Right lobe of liver (tissue), 6 donors: ENCODE measurements around the gene NFIA. TPM values are rescaled to one million over a fixed set of nuclear protein-coding genes. Genes with fewer than 3 reads are reported as not detected.

Experiments used
- ATAC-seq, 4 donors: fragments of 200-7000 bp; cut with Tn5 transposase; one replicate each; pipeline ENCODE4 v1.9.1; 2020; ENCODE audit warnings: mild to moderate bottlenecking in 4 of 4, moderate library complexity in 4 of 4
- DNase-seq, 3 donors: peaks; one replicate each; pipeline ENCODE4 v3.0.0-alpha.2; 2020
- H3K27ac ChIP-seq, 3 donors: fragments of 200-600 bp; one replicate each; pipeline ENCODE4 v1.8.0; 2022
- H3K27me3 ChIP-seq, 2 donors: fragments of 200-600 bp; one replicate each; pipeline ENCODE4 v1.8.0; 2022
- H3K36me3 ChIP-seq, 4 donors: fragments of 200-600 bp; sonication (generic) in 1 of 4; one replicate each; pipeline versions ENCODE4 v1.5.1 to v1.8.0; 2017 to 2022; ENCODE audit warnings: control low read depth in 1 of 4
- H3K4me1 ChIP-seq, 4 donors: fragments of 200-600 bp; sonication (generic) in 1 of 4; one replicate each; pipeline versions ENCODE4 v1.5.1 to v1.8.0; 2017 to 2022; ENCODE audit warnings: control low read depth in 1 of 4
- H3K4me3 ChIP-seq, 3 donors: fragments of 200-600 bp; one replicate each; pipeline ENCODE4 v1.8.0; 2022
- H3K9me3 ChIP-seq, 4 donors: fragments of 200-600 bp; sonication (generic) in 1 of 4; one replicate each; pipeline versions ENCODE4 v1.5.1 to v1.8.0; 2017 to 2022; ENCODE audit warnings: control low read depth in 1 of 4
- CTCF ChIP-seq, 4 donors: fragments of 200-600 bp in 3 of 4; fragments of 450-650 bp in 1 of 4; IDR thresholded peaks; one replicate each; pipeline versions ENCODE4 v1.5.1 to v1.8.0; 2016 to 2022; ENCODE audit warnings: antibody characterized with exemption in 4 of 4, mild to moderate bottlenecking in 2 of 4
- POLR2A ChIP-seq: fragments of 450-650 bp; IDR thresholded peaks from one replicate; pipeline ENCODE4 v1.6.1; 2017; ENCODE audit warnings: antibody characterized with exemption, mild to moderate bottlenecking
- WGBS: methylation state at CpG from one replicate; pipeline ENCODE4 v1.1.6; 2018; ENCODE audit warnings: low coverage, low lambda C conversion rate; ENCODE audit not compliant: insufficient coverage; ENCODE audit errors: missing lambda C conversion rate; 5-methylcytosine and 5-hydroxymethylcytosine counted together
- intact Hi-C, 2 donors: fragments of 100-400 bp; cut with DNase I; formaldehyde crosslinking; loops; one replicate each; pipeline versions ENCODE4 v1.11.2 to v1.14.1; 2022
- total RNA-seq, 6 experiments: library from RNA; depleted of rRNA in 2 of 6; stranded (reverse); fragments of >200 nt in 2 of 6; fragmentation: NEBNext Ultra II Directional in 3 of 6; extraction: Animal tissue kit (Norgen Biotek cat#: 25700) in 3 of 6; gene quantifications; one replicate each; pipeline versions ENCODE4 v1.1.0 to v1.2.4, GENCODE V29; 2016 to 2023
- donor health status: DM: no; HTN: yes; CAD: no.
- donor health status: DM: no; HTN: no; CAD: no.
- donor health status: DM: no; HTN: no; CAD: no.
- donor health status: DM: no; HTN: yes; CAD: no.
- donor health status: DM: no; HTN: yes; CAD: no.

The NFIA gene
- total RNA-seq, 6 experiments from 2014 or later = 36.7 to 97.2 (median 57.9) TPM

GRCh38 chr1:61259379-61260148 is 177.2 kb downstream of the NFIA start:
- peak in 3 of 4 donors; percentile 13 to 39 (median 29) for ATAC-seq
- no peaks in the 10 kb centered on the region for H3K27me3 ChIP-seq

GRCh38 chr1:61260171-61260570 is 177.8 kb downstream of the NFIA start:
- Histone ChIP-seq H3K27ac (no peak overlapping the region), H3K9me3 (no peaks in the 10 kb centered on the region), H3K4me1 (peaks cover 0 to 7% (median 0%) of the 10 kb centered on the region in 4 donors), H3K36me3 (no peaks in the 10 kb centered on the region), H3K27me3 (no peaks in the 10 kb centered on the region), H3K4me3 (no peak overlapping the region)
- DNase-seq = no peak
- intact Hi-C loops = no loop called here
- no peak for ATAC-seq
- 82% methylated on average over 4 of the region's 7 CpGs for WGBS
- TF ChIP-seq POLR2A (no peak), CTCF (IDR thresholded peaks at IDR 0.05) (no peak)

More at GRCh38 chr1:61259379-61260148, 177.2 kb downstream of the NFIA start:
- Histone ChIP-seq H3K9me3 (no peaks in the 10 kb centered on the region), H3K4me3 (no peak overlapping the region), H3K36me3 (no peaks in the 10 kb centered on the region), H3K4me1 (peaks cover 0 to 8% (median under 1%) of the 10 kb centered on the region in 4 donors), H3K27ac (no peak overlapping the region)
- DNase-seq = no peak
- no peak for TF ChIP-seq POLR2A
- no peak for TF ChIP-seq CTCF (IDR thresholded peaks at IDR 0.05)
- WGBS = 60% methylated on average over 9 of the region's 9 CpGs
- intact Hi-C loops = no loop called here

- no peak for DNase-seq
- 76% methylated on average over 3 of the region's 3 CpGs for WGBS
- no peak for ATAC-seq
- Histone ChIP-seq H3K27me3 (no peaks in the 10 kb centered on the region), H3K9me3 (no peaks in the 10 kb centered on the region), H3K4me3 (no peak overlapping the region), H3K36me3 (no peaks in the 10 kb centered on the region), H3K27ac (no peak overlapping the region), H3K4me1 (peaks cover 0 to 7% (median 0%) of the 10 kb centered on the region in 4 donors)
- intact Hi-C loops = no loop called here
- TF ChIP-seq CTCF (IDR thresholded peaks at IDR 0.05) (no peak), POLR2A (no peak)
These were observed 179.2 kb downstream of the NFIA start for GRCh38 chr1:61261595-61261994.

- Histone ChIP-seq H3K4me1 (peaks cover 0 to 14% (median 0%) of the 10 kb centered on the region in 4 donors), H3K4me3 (no peak overlapping the region), H3K9me3 (no peaks in the 10 kb centered on the region), H3K27ac (no peak overlapping the region), H3K27me3 (no peaks in the 10 kb centered on the region), H3K36me3 (no peaks in the 10 kb centered on the region)
- intact Hi-C loops = no loop called here
- no peak for TF ChIP-seq CTCF (IDR thresholded peaks at IDR 0.05)
- TF ChIP-seq POLR2A = no peak
- ATAC-seq = no peak
- no peak for DNase-seq
- WGBS = 93% methylated on average over 9 of the region's 16 CpGs
These were observed 181.8 kb downstream of the NFIA start for GRCh38 chr1:61263905-61264824.
